Activated CD4-positive, alpha-beta T cell treated with anti-CD3 and anti-CD28 coated beads, Interleukin-10, Interleukin-2, amounts not matched to agents 100 ng/mL and 50 ng/mL, durations not matched to agents 16 hours and 8 hours (primary cell): ENCODE results near the gene HSPA1L.
A peak's percentile ranks its signal among the peaks of the same experiment; 100 is the strongest.
"Not testable (repeated sequence)": the region's sequence is repeated elsewhere in the genome, so short reads cannot be mapped to it uniquely, and the experiment has no call there.

Experiments used
- DNase-seq: peaks from one replicate; pipeline ENCODE4 v3.0.0-alpha.2; 2020

HSPA1L gene

DNA sequence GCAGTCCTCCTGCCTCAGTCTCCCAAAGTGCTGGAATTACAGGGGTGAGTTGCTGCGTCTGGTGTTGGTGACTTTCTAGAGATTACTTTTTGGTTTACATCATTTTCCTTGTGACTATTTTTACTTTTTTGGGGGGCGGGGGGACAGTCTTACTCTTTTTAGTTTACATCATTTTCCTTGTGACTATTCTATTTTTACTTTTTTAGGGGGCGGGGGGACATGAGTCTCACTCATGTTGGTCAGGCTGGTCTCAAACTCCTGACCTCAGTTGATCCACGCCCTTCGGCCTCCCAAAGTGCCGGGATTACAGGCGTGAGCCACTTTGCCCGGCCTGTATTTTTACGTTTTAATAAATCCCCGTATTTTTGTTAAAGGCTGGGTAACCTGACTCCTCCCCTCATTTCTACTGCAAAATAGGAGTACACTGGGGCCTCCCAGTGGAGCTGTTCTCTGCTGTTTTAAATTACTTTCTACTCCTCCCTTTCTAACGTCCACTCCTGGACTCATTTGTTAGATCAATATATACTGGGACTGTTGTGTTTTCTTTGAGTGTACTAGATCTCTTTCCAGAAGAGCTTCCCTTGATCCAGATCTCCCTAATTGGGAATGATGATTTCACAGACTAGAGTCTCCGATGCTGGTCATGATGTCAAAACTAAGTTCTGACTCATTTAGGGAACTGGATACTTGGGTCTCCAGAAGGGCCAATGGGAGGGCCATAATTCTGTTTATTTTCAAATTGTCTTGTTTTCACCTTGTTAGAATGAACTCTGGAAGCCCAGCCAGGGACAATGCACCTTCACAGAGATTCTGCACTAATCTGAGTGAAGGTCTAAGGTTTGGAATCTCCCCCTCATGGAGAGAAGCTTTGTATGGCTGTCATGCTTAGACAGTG is 21.6 kb upstream of the HSPA1L start:
- DNase-seq = no peak

DNA sequence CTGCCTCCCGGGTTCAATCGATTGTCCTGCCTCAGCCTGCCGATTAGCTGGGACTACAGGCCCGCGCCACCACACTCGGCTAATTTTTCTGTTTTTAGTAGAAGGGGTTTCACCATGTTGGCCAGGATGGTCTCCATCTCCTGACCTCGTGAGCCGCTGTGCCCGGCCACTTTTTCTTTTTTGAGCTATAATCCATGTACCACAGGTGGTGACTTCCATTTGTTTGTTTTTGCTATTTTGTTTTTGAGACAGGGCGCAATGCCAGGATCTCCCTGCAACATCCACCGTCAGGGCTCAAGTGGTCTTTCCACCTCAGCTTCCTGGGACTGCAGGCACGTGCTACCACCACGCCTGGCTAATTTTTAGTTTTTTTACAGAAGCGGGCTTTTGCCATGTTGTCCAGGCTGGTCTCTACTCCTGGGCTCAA is 21.0 kb upstream of the HSPA1L start:
- no peak for DNase-seq

DNA sequence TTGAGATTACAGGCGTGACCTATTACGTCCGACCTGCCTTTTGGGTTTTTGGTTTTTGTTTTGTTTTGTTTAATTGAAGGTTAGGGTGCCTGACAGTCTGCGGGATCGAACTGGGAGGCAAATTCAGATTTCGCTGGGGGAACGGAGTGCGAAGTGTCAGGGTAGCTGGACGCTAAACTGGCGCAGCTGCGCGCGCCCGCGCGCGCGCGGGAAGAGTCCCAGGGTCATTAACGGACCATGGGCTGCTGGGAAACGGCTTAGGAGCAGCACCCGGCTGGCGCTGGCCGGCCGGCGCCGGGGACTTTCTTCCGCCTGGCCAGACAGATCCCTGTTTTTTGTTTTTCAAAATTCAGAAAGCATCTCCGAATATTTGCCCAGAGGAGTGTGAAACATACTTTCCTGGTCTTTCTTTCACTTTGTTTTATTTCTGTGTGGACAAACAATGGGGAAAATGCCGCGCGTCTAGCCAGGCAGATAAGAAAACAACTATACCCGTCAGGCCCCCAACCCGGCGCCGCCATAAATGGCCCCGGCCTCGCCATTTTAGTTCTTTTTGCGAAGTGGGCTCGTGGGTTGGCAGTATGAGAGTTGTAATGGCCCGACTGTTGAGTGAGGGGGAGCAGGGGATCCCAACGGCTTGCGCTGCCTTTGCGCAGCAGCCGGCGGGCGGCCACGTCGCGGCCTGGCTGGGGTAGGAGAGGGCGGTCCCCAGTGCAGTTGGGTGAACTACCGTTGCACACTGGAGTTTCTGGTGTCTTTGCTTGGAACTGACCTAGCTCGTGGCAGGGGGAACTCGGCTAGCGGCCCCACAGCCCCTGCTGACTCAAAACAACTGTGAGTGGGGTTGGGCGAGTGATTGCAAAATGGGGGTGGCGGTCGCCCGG is 19.5 kb upstream of the HSPA1L start:
- DNase-seq = peak; percentile 90

DNA sequence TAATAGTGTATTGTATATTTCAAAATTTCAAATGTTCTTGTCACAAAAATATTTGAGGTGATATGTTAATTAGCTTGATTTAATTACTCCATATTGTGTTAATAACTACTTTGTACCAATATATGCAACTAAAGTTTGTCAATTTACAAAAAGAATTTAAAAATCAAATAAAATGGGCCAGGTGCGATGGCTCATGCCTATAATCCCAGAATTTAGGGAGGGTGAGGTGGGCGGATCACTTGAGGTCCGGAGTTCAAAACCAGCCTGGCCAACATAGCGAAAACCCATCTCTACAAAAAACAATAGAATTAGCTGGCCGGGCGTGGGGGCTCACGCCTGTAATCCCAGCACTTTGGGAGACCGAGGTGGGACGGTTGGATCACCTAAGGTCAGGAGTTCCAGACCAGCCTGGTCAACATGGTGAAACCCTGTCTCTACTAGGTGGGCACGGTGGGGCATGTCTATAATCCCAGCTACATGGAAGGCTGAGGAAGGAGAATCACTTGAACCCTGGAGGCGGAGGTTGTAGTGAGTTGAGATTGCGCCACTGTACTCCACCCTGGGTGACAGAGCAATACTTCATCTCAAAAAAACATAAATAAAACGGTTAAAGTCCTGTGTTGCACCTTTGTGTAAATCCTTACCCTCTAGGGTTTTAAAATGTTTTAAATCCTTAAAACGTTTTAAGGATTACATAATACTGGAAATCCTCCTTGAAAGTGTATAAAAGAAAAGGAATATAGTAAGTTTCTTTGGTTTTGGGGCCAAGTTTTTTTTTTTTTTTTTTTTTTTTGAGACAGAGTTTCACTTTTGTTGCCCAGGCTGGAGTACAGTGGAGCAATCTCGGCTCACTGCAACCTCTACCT is 16.5 kb upstream of the HSPA1L start:
- no peak for DNase-seq

DNA sequence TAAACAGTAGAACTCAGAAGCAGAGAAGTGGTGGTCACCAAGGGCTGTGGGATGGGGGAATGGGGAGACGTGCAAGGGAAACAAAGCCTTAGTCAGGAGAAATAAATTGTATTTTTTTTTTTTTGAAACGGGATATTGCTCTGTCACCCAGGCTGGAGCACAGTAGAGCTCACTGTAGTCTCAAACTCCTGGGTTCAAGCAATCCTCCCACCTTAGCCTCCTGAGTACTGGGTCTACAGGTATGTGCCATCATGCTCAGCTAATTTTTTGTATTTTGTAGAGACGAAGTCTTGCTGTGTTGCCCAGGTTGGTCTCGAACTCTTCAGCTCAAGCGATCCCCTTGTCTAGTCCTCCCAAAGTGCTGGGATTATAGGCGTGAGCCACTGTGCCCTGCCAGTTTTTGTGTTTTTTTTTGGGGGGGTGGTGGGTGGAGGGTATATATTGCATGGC is 15.8 kb upstream of the HSPA1L start:
- DNase-seq = no peak

DNA sequence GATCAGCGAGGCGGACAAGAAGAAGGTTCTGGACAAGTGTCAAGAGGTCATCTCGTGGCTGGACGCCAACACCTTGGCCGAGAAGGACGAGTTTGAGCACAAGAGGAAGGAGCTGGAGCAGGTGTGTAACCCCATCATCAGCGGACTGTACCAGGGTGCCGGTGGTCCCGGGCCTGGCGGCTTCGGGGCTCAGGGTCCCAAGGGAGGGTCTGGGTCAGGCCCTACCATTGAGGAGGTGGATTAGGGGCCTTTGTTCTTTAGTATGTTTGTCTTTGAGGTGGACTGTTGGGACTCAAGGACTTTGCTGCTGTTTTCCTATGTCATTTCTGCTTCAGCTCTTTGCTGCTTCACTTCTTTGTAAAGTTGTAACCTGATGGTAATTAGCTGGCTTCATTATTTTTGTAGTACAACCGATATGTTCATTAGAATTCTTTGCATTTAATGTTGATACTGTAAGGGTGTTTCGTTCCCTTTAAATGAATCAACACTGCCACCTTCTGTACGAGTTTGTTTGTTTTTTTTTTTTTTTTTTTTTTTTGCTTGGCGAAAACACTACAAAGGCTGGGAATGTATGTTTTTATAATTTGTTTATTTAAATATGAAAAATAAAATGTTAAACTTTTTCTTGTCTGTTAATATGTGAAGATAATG is 14.7 kb upstream of the HSPA1L start:
- peak; percentile 42 for DNase-seq

DNA sequence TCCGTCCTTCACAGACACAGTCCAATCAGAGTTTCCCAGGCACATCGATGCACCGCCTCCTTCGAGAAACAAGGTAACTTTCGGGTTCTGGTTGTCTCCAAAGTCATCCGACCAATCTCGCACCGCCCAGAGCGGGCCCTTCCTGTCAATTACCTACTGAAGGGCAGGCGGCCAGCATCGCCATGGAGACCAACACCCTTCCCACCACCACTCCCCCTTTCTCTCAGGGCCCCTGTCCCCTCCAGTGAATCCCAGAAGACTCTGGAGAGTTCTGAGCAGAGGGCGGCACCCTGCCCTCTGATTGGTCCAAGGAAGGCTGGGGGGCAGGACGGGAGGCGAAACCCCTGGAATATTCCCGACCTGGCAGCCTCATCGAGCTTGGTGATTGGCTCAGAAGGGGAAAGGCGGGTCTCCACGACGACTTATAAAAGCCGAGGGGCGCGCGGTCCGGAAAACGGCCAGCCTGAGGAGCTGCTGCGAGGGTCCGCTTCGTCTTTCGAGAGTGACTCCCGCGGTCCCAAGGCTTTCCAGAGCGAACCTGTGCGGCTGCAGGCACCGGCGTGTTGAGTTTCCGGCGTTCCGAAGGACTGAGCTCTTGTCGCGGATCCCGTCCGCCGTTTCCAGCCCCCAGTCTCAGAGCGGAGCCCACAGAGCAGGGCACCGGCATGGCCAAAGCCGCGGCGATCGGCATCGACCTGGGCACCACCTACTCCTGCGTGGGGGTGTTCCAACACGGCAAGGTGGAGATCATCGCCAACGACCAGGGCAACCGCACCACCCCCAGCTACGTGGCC is 12.4 kb upstream of the HSPA1L start, which contains the start of gene HSPA1B:
TSS of gene HSPA1B (plus strand) at position 453 of the 794 bp plus-strand sequence. CDS start at position 666, 213 bp downstream.
- DNase-seq = peak; percentile 99

DNA sequence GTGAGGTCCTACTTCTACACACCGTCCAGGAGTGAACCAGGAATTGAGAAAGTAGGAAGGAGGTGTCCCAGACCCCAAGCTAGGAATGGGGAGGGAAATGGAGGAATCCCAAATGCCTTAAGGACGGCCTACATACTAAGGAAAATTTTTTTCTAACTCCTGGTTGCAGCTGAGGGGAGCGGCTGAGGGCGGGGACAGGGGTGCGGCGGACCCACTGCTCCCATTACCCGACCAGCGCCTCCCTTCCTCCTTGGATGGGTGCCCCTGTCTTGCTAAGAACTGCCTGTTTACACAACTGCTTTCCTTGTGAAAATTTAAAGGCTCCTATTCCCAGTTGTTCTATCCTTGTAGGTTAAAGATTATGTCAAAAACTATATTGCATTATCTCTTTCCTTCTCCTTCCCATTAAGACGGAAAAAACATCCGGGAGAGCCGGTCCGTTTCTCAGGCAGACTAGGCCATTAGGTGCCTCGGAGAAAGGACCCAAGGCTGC is 11.8 kb upstream of the HSPA1L start:
- no peak for DNase-seq

DNA sequence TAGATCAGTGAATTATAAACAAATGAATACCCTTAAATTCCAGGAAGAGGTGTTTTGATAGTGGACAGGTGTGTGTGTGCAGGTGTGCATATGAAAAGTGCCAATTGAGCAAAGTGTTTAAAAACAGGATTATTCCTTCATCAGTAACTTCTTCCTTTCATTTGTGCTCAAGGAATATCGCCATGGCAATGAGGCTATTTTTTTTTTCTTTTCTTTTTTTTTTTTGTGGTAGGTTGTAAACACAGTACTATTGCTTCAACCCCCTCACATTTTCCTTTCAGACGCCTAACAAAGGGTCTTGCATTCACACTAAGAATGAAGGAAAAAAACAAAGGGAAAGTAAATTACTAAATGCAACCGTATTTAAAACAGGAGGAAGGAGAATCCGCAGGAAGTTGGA is 10.5 kb upstream of the HSPA1L start:
- DNase-seq = no peak

DNA sequence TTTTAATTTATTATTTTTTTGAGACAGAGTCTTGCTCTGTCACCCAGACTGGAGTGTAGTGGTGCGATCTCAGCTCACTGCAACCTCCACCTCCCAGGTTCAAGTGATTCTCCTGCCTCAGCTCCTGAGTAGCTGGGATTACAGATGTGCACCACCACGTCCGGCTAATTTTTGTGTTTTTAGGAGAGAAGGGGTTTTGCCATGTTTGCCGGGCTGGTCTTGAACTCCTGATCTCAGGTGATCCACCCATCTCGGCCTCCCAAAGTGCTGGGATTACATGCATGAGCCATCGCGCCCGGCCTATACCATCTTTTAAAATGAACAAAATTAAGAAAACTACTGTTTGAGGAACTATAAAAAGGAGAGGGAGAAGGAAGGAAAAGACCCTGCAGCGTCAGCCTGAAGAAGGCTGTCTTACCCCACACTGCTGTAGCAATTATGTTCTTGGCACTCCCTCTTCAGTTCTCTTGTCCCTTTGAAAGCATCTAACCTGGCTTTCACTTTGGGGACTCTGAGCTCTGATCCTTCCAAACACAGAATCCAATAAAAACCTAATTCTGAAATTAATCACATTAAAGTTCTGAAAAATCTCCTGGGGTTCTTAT is 8.6 kb upstream of the HSPA1L start:
- not testable (repeated sequence) for DNase-seq

DNA sequence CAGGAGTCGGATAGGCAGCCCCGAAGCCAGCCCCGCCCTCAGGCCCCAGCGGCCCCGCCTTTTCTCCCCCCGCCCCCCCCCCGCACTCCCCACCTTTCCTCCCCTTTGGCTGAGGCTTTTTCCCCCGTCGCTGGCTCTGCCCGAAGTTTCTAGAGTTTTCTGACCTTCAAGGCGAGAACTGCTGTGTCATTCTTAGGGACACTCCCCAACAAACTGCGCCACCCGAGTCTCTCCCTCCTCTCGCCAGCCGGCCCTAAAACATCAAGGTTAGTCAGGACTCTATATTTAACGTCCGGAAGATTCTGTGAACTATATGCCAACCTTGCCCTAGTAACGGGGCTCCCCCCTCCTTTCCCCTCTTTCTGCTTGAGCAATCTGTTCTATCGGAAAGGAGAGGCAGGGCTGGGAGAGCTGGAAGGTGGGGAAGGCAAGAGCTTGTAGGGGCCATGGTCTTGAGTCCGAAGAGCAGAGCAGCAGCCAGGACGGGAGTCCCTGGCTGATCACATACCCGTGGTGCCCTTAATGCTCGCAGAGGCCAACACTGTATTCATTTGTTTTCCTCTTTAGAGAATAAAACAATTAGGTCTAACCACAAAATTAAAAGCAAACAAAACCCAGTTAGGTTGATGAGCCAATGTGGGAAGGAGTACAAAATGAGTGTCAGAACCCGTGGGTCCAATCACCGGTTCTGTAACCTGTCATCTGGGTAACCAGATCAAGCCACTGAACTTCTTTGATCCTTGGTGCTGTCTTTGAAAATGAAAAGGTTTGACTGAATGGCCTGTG is 7.1 kb upstream of the HSPA1L start:
- DNase-seq = peak; percentile 82

DNA sequence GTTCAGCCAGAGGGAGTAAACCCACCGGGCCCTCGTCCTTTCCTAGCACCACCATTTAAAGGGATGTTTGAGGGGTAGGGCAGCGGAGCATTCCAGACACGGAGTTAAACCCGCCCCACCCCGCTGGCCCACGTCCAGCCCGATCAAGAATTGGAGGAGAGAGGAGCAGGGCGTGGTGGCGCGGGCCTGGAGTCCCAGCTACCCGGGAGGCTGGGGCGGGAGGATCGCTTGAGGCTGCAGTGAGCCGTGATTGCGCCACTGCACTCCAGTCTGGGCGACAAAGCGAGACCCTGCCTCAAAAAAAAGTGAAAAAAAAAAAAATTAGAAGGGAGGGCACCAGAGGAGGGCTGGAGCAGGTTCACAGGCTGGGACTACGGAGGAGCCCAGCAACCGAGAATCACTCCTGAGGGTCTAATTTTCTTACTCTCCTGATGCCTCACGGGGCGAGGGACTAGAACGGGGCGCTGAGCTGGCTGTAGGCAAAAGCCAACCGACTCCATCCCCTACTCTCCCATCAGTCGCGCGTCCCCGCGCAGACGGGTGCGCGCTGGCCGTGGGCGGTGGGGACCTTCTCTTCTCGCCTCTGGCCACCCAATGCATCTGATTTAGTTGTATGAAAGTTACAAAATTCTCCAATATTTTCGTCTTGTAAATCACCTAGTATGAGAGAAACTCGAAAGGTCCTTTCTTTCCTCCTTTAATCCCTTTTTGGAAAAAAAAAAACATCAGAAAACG is 6.4 kb upstream of the HSPA1L start:
- peak; percentile 79 for DNase-seq

DNA sequence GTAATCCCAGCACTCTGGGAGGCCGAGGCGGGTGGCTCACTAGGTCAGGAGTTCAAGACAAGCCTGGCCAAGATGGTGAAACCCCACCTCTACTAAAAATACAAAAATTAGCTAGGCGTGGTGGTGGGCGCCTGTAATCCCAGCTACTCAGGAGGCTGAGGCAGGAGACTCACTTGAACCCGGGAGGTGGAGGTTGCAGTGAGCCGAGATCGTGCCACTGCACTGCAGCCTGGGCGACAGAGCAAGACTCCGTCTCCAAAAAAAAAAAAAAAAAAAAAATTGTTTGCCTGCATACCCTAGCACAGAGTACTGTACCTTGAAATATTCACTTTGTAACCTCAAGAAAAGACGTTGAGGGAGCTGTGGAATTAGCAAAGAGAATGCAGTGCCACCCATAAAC is 5.3 kb upstream of the HSPA1L start:
- not testable (repeated sequence) for DNase-seq

DNA sequence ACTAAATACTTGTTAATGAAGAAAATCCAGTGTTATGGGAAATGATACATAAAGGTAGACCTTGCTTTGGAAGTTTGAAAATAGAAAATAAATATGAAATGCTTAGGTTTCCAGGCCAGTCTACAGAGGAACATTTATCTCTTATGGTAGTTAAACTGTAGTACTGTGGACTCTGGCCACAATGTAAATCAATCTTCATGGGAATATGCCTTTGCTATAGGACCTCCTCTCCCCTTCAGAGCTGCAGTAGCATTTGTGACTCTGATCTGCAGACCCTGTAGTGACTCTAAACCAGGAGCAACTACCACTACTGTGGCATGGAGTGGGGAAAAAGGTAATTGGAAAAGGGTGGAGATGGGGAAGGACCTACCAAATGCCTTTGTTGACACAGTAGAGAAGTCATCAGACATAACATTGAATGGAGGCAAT is 4.8 kb upstream of the HSPA1L start:
- no peak for DNase-seq

DNA sequence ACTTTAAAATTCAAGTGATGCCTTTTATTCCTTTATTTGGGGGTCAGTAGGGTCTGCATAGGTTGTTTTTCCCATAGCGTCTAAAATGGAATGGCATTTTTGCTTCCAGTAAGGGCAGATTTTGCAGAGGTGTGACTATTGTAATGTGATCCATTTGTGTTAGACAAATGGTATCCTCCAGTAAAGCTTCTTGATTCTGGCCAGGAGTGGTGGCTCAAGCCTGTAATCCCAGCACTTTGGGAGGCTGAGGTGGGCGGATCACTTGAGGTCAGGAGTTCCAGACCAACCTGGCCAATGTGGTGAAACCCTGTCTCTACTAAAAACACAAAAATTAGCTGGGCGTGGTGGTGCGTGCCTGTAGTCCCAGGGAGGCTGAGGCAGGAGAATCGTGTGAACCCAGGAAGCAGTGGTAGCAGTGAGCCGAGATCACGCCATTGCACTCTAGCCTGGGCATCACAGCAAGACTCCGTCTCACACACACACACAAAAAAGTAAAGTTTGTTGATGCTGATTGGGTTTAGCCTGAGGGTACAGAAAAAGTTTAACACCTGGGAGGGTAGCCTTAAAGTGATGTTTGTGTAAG is 2.9 kb upstream of the HSPA1L start:
- DNase-seq = peak; percentile 45

DNA sequence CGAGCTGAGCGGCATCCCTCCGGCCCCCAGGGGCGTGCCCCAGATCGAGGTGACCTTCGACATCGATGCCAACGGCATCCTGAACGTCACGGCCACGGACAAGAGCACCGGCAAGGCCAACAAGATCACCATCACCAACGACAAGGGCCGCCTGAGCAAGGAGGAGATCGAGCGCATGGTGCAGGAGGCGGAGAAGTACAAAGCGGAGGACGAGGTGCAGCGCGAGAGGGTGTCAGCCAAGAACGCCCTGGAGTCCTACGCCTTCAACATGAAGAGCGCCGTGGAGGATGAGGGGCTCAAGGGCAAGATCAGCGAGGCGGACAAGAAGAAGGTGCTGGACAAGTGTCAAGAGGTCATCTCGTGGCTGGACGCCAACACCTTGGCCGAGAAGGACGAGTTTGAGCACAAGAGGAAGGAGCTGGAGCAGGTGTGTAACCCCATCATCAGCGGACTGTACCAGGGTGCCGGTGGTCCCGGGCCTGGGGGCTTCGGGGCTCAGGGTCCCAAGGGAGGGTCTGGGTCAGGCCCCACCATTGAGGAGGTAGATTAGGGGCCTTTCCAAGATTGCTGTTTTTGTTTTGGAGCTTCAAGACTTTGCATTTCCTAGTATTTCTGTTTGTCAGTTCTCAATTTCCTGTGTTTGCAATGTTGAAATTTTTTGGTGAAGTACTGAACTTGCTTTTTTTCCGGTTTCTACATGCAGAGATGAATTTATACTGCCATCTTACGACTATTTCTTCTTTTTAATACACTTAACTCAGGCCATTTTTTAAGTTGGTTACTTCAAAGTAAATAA is 2.2 kb upstream of the HSPA1L start:
- peak; percentile 58 for DNase-seq

DNA sequence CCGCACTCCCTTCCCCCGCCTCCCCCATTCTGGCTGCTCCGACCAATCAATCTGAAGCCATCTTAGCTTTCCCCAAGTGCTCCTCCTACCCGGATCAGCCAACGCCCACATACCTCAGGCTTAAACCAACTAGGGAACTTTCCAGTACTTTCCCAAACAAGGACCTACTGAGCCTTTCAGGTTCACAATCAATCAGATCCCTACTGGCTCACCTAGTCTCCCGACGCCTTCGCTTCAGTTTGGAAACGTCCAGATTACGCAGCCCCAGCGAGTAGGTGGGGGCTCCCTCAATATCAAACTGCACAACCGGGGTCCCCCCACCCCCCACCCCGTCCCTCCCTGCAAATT is 432 bp downstream of the HSPA1L start:
- peak; percentile 90 for DNase-seq

DNA sequence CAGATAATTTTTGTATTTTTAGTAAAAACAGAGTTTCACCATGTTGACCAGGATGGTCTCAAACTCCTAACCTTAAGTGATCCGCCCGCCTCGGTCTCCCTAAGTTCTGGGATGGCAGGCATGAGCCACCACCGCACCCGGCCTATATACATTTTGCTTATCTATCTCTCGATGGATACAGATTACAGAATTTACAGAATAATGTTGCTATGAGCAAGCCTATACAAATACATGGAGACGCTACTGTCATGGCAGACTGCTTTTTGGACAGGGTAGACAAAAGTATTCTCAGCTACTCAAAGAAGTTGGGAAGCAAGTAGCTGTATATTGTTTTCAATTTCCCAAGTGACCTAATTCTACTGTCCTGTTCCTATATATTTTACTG is 1.6 kb downstream of the HSPA1L start:
- DNase-seq = no peak
